ENCODE measurements around the gene APPL2.
"Not testable (repeated sequence)": the region's sequence is repeated elsewhere in the genome, so short reads cannot be mapped to it uniquely, and the experiment has no call there.

The APPL2 gene

GRCh38 chr12:105270671-105271255 is 34.8 kb upstream of the APPL2 start:
- H3K4me3 ChIP-seq (ENCODE audit: low read length): no peak overlapping the region

GRCh38 chr12:105267711-105268110 is 31.7 kb upstream of the APPL2 start:
- no peak for TF ChIP-seq ZNF274 (IDR thresholded peaks at IDR 0.05; ENCODE audit: low read depth, low read length)
- H3K4me3 ChIP-seq (ENCODE audit: low read length): no peak overlapping the region

More at GRCh38 chr12:105270671-105271255, 34.8 kb upstream of the APPL2 start:
- no peak for TF ChIP-seq ZNF274 (IDR thresholded peaks at IDR 0.05; ENCODE audit: low read depth, low read length)

GRCh38 chr12:105264771-105265170 is 28.8 kb upstream of the APPL2 start:
- H3K4me3 ChIP-seq (ENCODE audit: low read length): no peak overlapping the region
- no peak for TF ChIP-seq ZNF274 (IDR thresholded peaks at IDR 0.05; ENCODE audit: low read depth, low read length)

GRCh38 chr12:105262461-105263184 is 26.6 kb upstream of the APPL2 start:
- TF ChIP-seq ZNF274 (IDR thresholded peaks at IDR 0.05; ENCODE audit: low read depth, low read length): no peak
- no peak overlapping the region for H3K4me3 ChIP-seq (ENCODE audit: low read length)

- TF ChIP-seq ZNF274 (IDR thresholded peaks at IDR 0.05; ENCODE audit: low read depth, low read length): no peak
- no peak overlapping the region for H3K4me3 ChIP-seq (ENCODE audit: low read length)
These were observed 25.0 kb upstream of the APPL2 start for GRCh38 chr12:105261010-105261409.

- no peak overlapping the region for H3K4me3 ChIP-seq (ENCODE audit: low read length)
- TF ChIP-seq ZNF274 (IDR thresholded peaks at IDR 0.05; ENCODE audit: low read depth, low read length): no peak
These were observed 23.3 kb upstream of the APPL2 start for GRCh38 chr12:105259226-105259625.

- no peak for TF ChIP-seq ZNF274 (IDR thresholded peaks at IDR 0.05; ENCODE audit: low read depth, low read length)
- no peak overlapping the region for H3K4me3 ChIP-seq (ENCODE audit: low read length)
These were observed 21.4 kb upstream of the APPL2 start for GRCh38 chr12:105257321-105257728.

GRCh38 chr12:105256921-105257320 is 20.9 kb upstream of the APPL2 start:
- no peak overlapping the region for H3K4me3 ChIP-seq (ENCODE audit: low read length)
- no peak for TF ChIP-seq ZNF274 (IDR thresholded peaks at IDR 0.05; ENCODE audit: low read depth, low read length)

GRCh38 chr12:105256431-105256830 is 20.5 kb upstream of the APPL2 start:
- not testable (repeated sequence) for H3K4me3 ChIP-seq (ENCODE audit: low read length)

- no peak for TF ChIP-seq ZNF274 (IDR thresholded peaks at IDR 0.05; ENCODE audit: low read depth, low read length)
- no peak overlapping the region for H3K4me3 ChIP-seq (ENCODE audit: low read length)
These were observed 20.0 kb upstream of the APPL2 start for GRCh38 chr12:105256011-105256410.

- H3K4me3 ChIP-seq (ENCODE audit: low read length): no peak overlapping the region
- TF ChIP-seq ZNF274 (IDR thresholded peaks at IDR 0.05; ENCODE audit: low read depth, low read length): no peak
These were observed 18.0 kb upstream of the APPL2 start for GRCh38 chr12:105253866-105254513.

GRCh38 chr12:105252901-105253300 is 16.9 kb upstream of the APPL2 start:
- H3K4me3 ChIP-seq (ENCODE audit: low read length): no peak overlapping the region
- TF ChIP-seq ZNF274 (IDR thresholded peaks at IDR 0.05; ENCODE audit: low read depth, low read length): no peak

- H3K4me3 ChIP-seq (ENCODE audit: low read length): not testable (repeated sequence)
These were observed 9.9 kb upstream of the APPL2 start for GRCh38 chr12:105245776-105246427.

- no peak for TF ChIP-seq ZNF274 (IDR thresholded peaks at IDR 0.05; ENCODE audit: low read depth, low read length)
- H3K4me3 ChIP-seq (ENCODE audit: low read length): no peak overlapping the region
These were observed 9.3 kb upstream of the APPL2 start for GRCh38 chr12:105245291-105245690.

GRCh38 chr12:105240228-105240627 is 4.3 kb upstream of the APPL2 start:
- H3K4me3 ChIP-seq (ENCODE audit: low read length): no peak overlapping the region
- no peak for TF ChIP-seq ZNF274 (IDR thresholded peaks at IDR 0.05; ENCODE audit: low read depth, low read length)
